GM19438 (cell line): Measurements from ENCODE around the gene CHRNB2.

Experiments
- ATAC-seq: cut with Tn5 transposase; IDR thresholded peaks from one replicate; pipeline ENCODE4 v1.9.1; 2021; ENCODE audit warnings: low read depth; ENCODE audit not compliant: unreplicated experiment

Gene CHRNB2

GRCh38 chr1:154577346-154578057 lies 9.9 kb downstream of the CHRNB2 start:
- ATAC-seq: no peak

- no peak for ATAC-seq
Observed at GRCh38 chr1:154578058-154578418, 10.5 kb downstream of the CHRNB2 start.

- no peak for ATAC-seq
Observed at GRCh38 chr1:154579374-154579773, 11.8 kb downstream of the CHRNB2 start.

GRCh38 chr1:154581766-154582165 lies 14.2 kb downstream of the CHRNB2 start:
- no peak for ATAC-seq

GRCh38 chr1:154582885-154583284 lies 15.3 kb downstream of the CHRNB2 start:
- no peak for ATAC-seq

GRCh38 chr1:154583773-154584172 lies 16.2 kb downstream of the CHRNB2 start:
- no peak for ATAC-seq

GRCh38 chr1:154584267-154584994 lies 16.9 kb downstream of the CHRNB2 start:
- no peak for ATAC-seq

- ATAC-seq: no peak
Observed at GRCh38 chr1:154586231-154586630, 18.7 kb downstream of the CHRNB2 start.

- no peak for ATAC-seq
Observed at GRCh38 chr1:154586641-154587040, 19.1 kb downstream of the CHRNB2 start.

- no peak for ATAC-seq
Observed at GRCh38 chr1:154589780-154590179, 22.2 kb downstream of the CHRNB2 start.

- ATAC-seq: no peak
Observed at GRCh38 chr1:154590756-154591155, 23.2 kb downstream of the CHRNB2 start.

GRCh38 chr1:154591206-154591605 lies 23.6 kb downstream of the CHRNB2 start:
- no peak for ATAC-seq

- no peak for ATAC-seq
Observed at GRCh38 chr1:154593390-154593789, 25.8 kb downstream of the CHRNB2 start.

- no peak for ATAC-seq
Observed at GRCh38 chr1:154594811-154595210, 27.2 kb downstream of the CHRNB2 start.

- no peak for ATAC-seq
Observed at GRCh38 chr1:154595621-154596020, 28.0 kb downstream of the CHRNB2 start.

- ATAC-seq: no peak
Observed at GRCh38 chr1:154598871-154599635, 31.5 kb downstream of the CHRNB2 start.

GRCh38 chr1:154599658-154600057 lies 32.1 kb downstream of the CHRNB2 start:
- ATAC-seq: no peak

GRCh38 chr1:154603317-154603716 lies 35.7 kb downstream of the CHRNB2 start:
- no peak for ATAC-seq

- no peak for ATAC-seq
Observed at GRCh38 chr1:154605534-154605933, 38.0 kb downstream of the CHRNB2 start.

- no peak for ATAC-seq
Observed at GRCh38 chr1:154607106-154607608, 39.6 kb downstream of the CHRNB2 start.
